ENCODE measurements around the gene PLEKHM3. TPM values are rescaled to one million over a fixed set of nuclear protein-coding genes. Genes with fewer than 3 reads are reported as not detected.

The PLEKHM3 gene
- total RNA-seq, 1 donor from 2014 or later = 12.1 TPM

DNA sequence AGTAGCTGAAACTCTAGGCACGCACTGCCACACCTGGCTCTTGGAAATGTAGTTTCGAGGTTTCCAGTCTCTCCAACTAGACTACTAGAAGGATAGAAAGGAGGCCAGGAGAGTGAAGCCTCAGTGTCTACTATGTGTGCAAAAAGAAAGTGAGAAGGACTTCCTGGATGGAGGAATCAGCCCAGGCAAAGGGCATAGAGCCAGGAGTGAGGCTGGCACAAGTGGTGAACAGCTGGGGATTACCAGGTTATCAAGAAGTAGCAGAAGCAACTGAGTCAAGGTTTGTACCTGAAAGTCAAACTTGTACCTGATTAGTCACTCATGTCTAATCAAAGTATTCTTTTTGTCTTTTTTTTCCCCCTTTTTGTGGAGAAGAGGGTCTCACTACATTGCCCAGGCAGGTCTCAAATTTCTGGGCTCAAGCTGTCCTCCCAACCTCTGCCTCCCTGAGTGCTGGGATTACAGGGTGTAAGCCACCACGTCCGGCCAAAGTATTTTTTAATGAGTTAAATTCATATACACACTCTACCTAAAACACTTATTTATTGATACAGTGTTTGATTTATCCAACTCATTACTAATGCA is 246.9 kb downstream of the PLEKHM3 start:
- no peak for DNase-seq (ENCODE audit: extremely low spot score, unreplicated experiment)
- Mint-ChIP-seq H3K27me3 (peaks cover 7% of the 10 kb centered on the region), H3K4me1 (ENCODE audit: unreplicated experiment) (no peaks in the 10 kb centered on the region), H3K9me3 (no peaks in the 10 kb centered on the region), H3K4me3 (no peak overlapping the region), H3K36me3 (no peaks in the 10 kb centered on the region), H3K27ac (no peak overlapping the region)
- TF ChIP-seq, protein P1, sequence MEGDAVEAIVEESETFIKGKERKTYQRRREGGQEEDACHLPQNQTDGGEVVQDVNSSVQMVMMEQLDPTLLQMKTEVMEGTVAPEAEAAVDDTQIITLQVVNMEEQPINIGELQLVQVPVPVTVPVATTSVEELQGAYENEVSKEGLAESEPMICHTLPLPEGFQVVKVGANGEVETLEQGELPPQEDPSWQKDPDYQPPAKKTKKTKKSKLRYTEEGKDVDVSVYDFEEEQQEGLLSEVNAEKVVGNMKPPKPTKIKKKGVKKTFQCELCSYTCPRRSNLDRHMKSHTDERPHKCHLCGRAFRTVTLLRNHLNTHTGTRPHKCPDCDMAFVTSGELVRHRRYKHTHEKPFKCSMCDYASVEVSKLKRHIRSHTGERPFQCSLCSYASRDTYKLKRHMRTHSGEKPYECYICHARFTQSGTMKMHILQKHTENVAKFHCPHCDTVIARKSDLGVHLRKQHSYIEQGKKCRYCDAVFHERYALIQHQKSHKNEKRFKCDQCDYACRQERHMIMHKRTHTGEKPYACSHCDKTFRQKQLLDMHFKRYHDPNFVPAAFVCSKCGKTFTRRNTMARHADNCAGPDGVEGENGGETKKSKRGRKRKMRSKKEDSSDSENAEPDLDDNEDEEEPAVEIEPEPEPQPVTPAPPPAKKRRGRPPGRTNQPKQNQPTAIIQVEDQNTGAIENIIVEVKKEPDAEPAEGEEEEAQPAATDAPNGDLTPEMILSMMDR (conservative IDR thresholded peaks at IDR 0.05) = no peak

DNA sequence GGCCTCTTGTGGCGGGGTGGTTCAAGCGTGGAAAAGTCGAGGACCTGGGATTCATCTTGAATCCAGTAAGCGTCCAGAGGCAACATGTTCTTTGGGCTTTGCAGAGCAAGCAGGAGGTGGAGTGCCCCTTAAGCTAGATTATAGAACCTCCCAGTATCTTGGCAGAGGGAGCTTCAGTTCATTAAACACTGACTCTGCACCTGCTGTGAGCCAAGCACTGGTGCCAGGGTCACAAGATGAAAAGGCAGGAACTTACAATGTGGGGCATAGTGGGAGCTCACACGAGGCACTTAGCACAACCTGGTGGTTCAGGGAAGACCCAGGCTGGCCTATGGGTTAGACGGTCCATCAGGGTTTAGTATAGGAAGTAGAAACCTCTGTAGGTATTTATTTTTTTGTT is 248.2 kb downstream of the PLEKHM3 start:
- no peaks in the 10 kb centered on the region for H3K36me3 Mint-ChIP-seq
- H3K27me3 Mint-ChIP-seq = peaks cover 8% of the 10 kb centered on the region
- H3K9me3 Mint-ChIP-seq = no peaks in the 10 kb centered on the region
- DNase-seq (ENCODE audit: extremely low spot score, unreplicated experiment) = no peak
- H3K4me3 Mint-ChIP-seq = no peak overlapping the region
- H3K4me1 Mint-ChIP-seq (ENCODE audit: unreplicated experiment) = no peaks in the 10 kb centered on the region
- TF ChIP-seq, protein P1 (conservative IDR thresholded peaks at IDR 0.05) = no peak
- H3K27ac Mint-ChIP-seq = no peak overlapping the region

DNA sequence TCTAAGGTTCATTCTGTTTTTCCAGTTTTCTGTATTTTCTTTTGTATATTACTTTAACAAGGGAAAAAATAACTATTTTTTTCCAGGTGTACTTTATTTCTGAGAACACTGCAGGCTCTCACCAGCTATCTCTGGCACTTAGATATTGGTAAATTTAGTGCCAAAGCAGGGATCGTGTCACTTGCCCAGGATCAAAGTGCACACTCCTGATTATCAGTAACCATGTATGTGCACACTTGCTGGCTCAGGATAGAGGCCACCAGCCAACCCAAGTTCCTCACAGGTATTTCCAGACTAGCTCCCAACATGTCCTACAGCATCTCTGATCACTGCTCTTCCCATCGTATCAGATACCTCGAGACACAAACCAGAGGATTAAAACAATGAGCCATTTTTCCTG is 249.9 kb downstream of the PLEKHM3 start:
- H3K36me3 Mint-ChIP-seq = no peaks in the 10 kb centered on the region
- DNase-seq (ENCODE audit: extremely low spot score, unreplicated experiment) = no peak
- H3K4me3 Mint-ChIP-seq = no peak overlapping the region
- no peak overlapping the region for H3K27ac Mint-ChIP-seq
- H3K27me3 Mint-ChIP-seq = peaks cover 20% of the 10 kb centered on the region
- peaks cover 4% of the 10 kb centered on the region for H3K4me1 Mint-ChIP-seq (ENCODE audit: unreplicated experiment)
- TF ChIP-seq, protein P1 (conservative IDR thresholded peaks at IDR 0.05) = no peak
- no peaks in the 10 kb centered on the region for H3K9me3 Mint-ChIP-seq

DNA sequence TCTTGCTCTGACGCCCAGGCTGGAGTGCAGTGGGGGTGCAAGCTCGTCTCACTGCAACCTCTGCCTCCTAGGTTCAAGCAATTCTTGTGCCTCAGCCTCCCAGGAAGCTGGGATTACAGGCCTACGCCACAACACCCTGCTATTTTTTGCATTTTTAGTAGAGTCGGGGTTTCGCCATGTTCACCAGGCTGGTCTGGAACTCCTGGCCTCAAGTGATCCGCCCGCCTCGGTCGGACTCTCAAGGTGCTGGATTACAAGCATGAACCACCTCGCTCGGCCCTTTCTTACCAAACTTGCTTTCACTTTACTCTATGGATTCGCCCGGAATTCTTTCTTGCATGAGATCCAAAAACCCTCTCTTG is 252.5 kb downstream of the PLEKHM3 start:
- no peaks in the 10 kb centered on the region for H3K36me3 Mint-ChIP-seq
- TF ChIP-seq, protein P1 (conservative IDR thresholded peaks at IDR 0.05) = no peak
- DNase-seq (ENCODE audit: extremely low spot score, unreplicated experiment) = no peak
- no peak overlapping the region for H3K4me3 Mint-ChIP-seq
- peaks cover 4% of the 10 kb centered on the region for H3K4me1 Mint-ChIP-seq (ENCODE audit: unreplicated experiment)
- H3K9me3 Mint-ChIP-seq = no peaks in the 10 kb centered on the region
- H3K27me3 Mint-ChIP-seq = peaks cover 32% of the 10 kb centered on the region
- no peak overlapping the region for H3K27ac Mint-ChIP-seq

DNA sequence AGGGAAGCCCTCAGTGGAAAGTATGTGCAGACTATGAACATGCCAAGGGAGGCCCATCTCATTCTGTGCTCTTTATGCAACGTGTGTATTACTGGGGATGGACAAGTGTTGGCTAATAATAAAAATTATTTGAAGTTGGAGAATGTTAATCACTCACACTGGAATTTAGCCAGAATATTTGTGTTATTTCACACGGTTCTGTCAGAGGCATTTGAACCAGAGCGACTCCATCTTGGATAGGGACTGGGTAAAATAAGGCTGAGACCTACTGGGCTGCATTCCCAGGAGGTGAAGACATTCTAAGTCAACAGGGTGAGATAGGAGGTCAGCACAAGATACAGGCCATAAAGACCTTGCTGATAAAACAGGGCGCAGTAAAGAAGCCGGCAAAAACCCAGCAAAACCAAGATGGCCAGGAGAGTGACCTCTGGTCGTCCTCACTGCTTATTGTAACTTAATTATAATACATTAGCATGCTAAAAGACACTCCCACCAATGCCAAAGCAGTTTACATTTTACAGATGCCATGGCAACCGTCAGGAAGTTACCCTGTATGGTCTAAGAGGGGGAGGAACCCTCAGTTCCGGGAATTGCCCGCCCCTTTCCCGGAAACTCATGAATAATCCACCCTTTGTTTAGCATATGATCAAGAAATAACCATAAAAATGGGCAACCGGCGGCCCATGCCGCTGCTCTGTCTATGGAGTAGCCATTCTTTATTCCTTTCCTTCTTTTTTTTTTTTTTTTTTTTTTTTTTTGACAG is 253.1 kb downstream of the PLEKHM3 start:
- H3K27ac Mint-ChIP-seq = no peak overlapping the region
- peak overlapping the region; percentile 56 for H3K4me3 Mint-ChIP-seq
- DNase-seq (ENCODE audit: extremely low spot score, unreplicated experiment) = no peak
- H3K27me3 Mint-ChIP-seq = peaks cover 38% of the 10 kb centered on the region
- H3K4me1 Mint-ChIP-seq (ENCODE audit: unreplicated experiment) = peaks cover 5% of the 10 kb centered on the region
- no peaks in the 10 kb centered on the region for H3K36me3 Mint-ChIP-seq
- H3K9me3 Mint-ChIP-seq = no peaks in the 10 kb centered on the region
- TF ChIP-seq, protein P1 (conservative IDR thresholded peaks at IDR 0.05) = no peak

All from type B pancreatic cell (in vitro differentiated cells).